Mucosa of rectum (tissue), 2 donors: ENCODE results near the gene SV2B.
"Not testable (repeated sequence)": the region's sequence is repeated elsewhere in the genome, so short reads cannot be mapped to it uniquely, and the experiment has no call there.

Experiments
- H3K27ac ChIP-seq, 2 donors: one replicate each; pipeline ENCODE4 v1.7.0; 2013; ENCODE audit warnings: inconsistent platforms in 2 of 2, low read depth in 2 of 2, low read length in 2 of 2
- H3K27me3 ChIP-seq, 2 donors: one replicate each; pipeline ENCODE4 v1.7.0; 2013; ENCODE audit warnings: low read length in 2 of 2; ENCODE audit not compliant: control insufficient read depth in 2 of 2, insufficient read depth in 2 of 2
- H3K36me3 ChIP-seq, 2 donors: one replicate each; pipeline ENCODE4 v1.7.0; 2013; ENCODE audit warnings: low read length in 2 of 2; ENCODE audit not compliant: control insufficient read depth in 2 of 2, insufficient read depth in 2 of 2
- H3K4me1 ChIP-seq, 2 donors: one replicate each; pipeline ENCODE4 v1.7.0; 2013; ENCODE audit warnings: low read length in 2 of 2, mild to moderate bottlenecking in 1 of 2; ENCODE audit not compliant: control insufficient read depth in 2 of 2, insufficient read depth in 2 of 2
- H3K4me3 ChIP-seq, 2 donors: one replicate each; pipeline ENCODE4 v1.7.0; 2013; ENCODE audit warnings: low read length in 2 of 2
- H3K9ac ChIP-seq, 2 donors: one replicate each; pipeline ENCODE4 v1.7.0; 2013; ENCODE audit warnings: low read length in 2 of 2, low read depth in 1 of 2, mild to moderate bottlenecking in 1 of 2
- H3K9me3 ChIP-seq, 2 donors: one replicate each; pipeline ENCODE4 v1.7.0; 2013; ENCODE audit warnings: low read length in 2 of 2; ENCODE audit not compliant: control insufficient read depth in 2 of 2
- donor health status: healthy.
- donor health status: Normal muscosa, but diverticular disease.

SV2B gene

GRCh38 chr15:91338766-91339165 is 238.7 kb downstream of the SV2B start:
- H3K27me3 ChIP-seq: peaks cover 0 to 4% of the 10 kb centered on the region in 2 donors
- no peak overlapping the region for H3K27ac ChIP-seq
- H3K9ac ChIP-seq: no peak overlapping the region
- H3K4me1 ChIP-seq: no peaks in the 10 kb centered on the region
- H3K4me3 ChIP-seq: no peak overlapping the region
- H3K36me3 ChIP-seq: no peaks in the 10 kb centered on the region
- no peaks in the 10 kb centered on the region for H3K9me3 ChIP-seq

DNA sequence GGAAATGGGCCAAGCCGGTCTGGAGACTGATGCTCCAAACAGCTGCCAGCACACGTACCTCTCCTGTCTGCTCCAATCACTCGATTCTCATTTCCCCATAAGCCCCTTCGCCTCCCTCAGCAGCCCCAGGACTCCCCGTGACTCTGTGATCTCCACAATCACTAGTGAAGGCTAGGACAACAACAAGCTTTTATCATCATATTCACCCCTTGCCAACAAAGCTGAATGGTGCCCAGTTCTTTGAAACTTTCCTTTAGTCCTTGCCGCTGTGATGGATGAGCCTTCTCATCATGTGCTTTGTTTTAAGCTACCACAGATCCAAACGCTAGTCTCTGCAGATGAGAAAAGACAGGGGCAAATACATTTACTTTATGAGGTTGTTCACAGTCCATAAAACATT is 242.0 kb downstream of the SV2B start:
- no peaks in the 10 kb centered on the region for H3K36me3 ChIP-seq
- H3K9ac ChIP-seq: no peak overlapping the region
- H3K27me3 ChIP-seq: peaks cover 0 to 4% of the 10 kb centered on the region in 2 donors
- no peak overlapping the region for H3K4me3 ChIP-seq
- no peaks in the 10 kb centered on the region for H3K4me1 ChIP-seq
- no peak overlapping the region for H3K27ac ChIP-seq
- H3K9me3 ChIP-seq: no peaks in the 10 kb centered on the region

DNA sequence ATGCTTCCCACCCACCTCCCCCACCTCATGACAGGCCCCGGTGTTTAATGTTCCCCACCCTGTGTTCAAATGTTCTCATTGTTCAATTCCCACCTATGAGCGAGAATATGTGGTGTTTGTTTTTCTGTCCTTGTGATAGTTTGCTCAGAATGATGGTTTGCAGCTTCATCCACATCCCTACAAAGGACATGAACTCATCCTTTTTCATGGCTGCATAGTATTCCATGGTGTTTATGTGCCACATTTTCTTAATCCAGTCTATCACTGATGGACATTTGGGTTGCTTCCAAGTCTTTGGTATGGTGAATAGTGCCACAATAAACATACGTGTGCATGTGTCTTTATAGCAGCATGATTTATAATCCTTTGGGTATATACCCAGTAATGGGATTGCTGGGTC is 244.9 kb downstream of the SV2B start:
- not testable (repeated sequence) for H3K4me1 ChIP-seq, H3K27ac ChIP-seq, H3K4me3 ChIP-seq, H3K9me3 ChIP-seq, H3K9ac ChIP-seq, H3K36me3 ChIP-seq, H3K27me3 ChIP-seq

GRCh38 chr15:91345736-91346135 is 245.7 kb downstream of the SV2B start:
- peaks cover 0 to 4% of the 10 kb centered on the region in 2 donors for H3K27me3 ChIP-seq
- H3K27ac ChIP-seq: no peak overlapping the region
- H3K9ac ChIP-seq: no peak overlapping the region
- no peaks in the 10 kb centered on the region for H3K36me3 ChIP-seq
- H3K4me3 ChIP-seq: no peak overlapping the region
- no peaks in the 10 kb centered on the region for H3K4me1 ChIP-seq
- no peaks in the 10 kb centered on the region for H3K9me3 ChIP-seq

GRCh38 chr15:91346259-91346658 is 246.2 kb downstream of the SV2B start:
- H3K27ac ChIP-seq: no peak overlapping the region
- no peaks in the 10 kb centered on the region for H3K4me1 ChIP-seq
- H3K9ac ChIP-seq: no peak overlapping the region
- no peak overlapping the region for H3K4me3 ChIP-seq
- peaks cover 0 to 4% of the 10 kb centered on the region in 2 donors for H3K27me3 ChIP-seq
- no peaks in the 10 kb centered on the region for H3K9me3 ChIP-seq
- H3K36me3 ChIP-seq: no peaks in the 10 kb centered on the region

- Histone ChIP-seq H3K9ac (no peak overlapping the region), H3K4me1 (no peaks in the 10 kb centered on the region), H3K4me3 (no peak overlapping the region), H3K9me3 (no peaks in the 10 kb centered on the region), H3K36me3 (no peaks in the 10 kb centered on the region), H3K27ac (no peak overlapping the region), H3K27me3 (no peaks in the 10 kb centered on the region)
These were observed 248.9 kb downstream of the SV2B start for GRCh38 chr15:91348752-91349500.
